D341Med (cell line): ENCODE measurements around the gene HHAT.
A peak's percentile ranks its signal among the peaks of the same experiment; 100 is the strongest.

Experiments
- DNase-seq: peaks from one replicate; pipeline ENCODE4 v3.0.0; 2012; ENCODE audit warnings: low spot score

The HHAT gene

DNA sequence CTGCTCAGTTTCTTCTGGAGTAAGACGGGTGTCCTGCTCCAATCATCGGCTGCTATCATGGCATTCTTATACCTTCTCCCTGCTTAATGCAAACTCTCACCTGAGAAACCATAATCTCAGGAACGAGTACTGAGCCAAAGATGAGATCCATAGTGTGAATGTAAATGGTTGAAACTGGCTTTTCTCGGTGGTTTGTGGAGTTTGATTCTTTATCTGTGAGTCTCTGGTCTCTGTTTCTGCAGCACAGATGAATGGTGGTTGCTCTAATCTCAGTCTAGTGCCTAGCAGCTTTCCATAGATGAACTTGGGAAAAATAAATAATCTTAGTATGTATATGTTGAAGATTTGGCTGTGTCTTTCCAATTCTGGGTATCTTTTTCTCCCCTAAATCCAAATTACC is 274.4 kb downstream of the HHAT start:
- DNase-seq, result no peak

GRCh38 chr1:210605099-210605498 is 276.4 kb downstream of the HHAT start:
- DNase-seq, result no peak

GRCh38 chr1:210607361-210607760 is 278.7 kb downstream of the HHAT start:
- DNase-seq, result peak; percentile 80

GRCh38 chr1:210608767-210609166 is 280.1 kb downstream of the HHAT start:
- no peak for DNase-seq

DNA sequence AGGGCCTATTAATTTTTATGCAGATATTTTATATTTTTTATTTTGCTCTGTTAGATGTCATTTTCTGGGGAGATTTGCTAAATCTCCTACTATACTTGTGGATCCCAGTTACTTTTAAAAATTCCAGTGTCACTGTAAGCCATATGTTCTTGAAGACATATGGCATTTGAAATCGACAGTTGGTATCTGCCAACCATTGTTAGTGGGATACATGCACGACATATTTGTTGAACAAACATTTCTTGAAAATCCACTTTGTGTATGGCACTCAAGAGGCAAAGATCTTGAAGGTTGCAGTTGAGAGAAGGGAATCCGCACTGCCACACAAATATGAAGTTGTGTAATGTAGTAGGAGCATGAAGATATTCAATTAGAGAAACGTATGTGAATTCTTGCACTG is 287.7 kb downstream of the HHAT start:
- DNase-seq, result no peak

GRCh38 chr1:210617293-210617692 is 288.6 kb downstream of the HHAT start:
- DNase-seq, result no peak

- DNase-seq, result peak; percentile 54
Measured at GRCh38 chr1:210618369-210618768, 289.7 kb downstream of the HHAT start.

- no peak for DNase-seq
Measured at GRCh38 chr1:210620867-210621488, 292.3 kb downstream of the HHAT start.

- no peak for DNase-seq
Measured at GRCh38 chr1:210621712-210622111, 293.0 kb downstream of the HHAT start.

DNA sequence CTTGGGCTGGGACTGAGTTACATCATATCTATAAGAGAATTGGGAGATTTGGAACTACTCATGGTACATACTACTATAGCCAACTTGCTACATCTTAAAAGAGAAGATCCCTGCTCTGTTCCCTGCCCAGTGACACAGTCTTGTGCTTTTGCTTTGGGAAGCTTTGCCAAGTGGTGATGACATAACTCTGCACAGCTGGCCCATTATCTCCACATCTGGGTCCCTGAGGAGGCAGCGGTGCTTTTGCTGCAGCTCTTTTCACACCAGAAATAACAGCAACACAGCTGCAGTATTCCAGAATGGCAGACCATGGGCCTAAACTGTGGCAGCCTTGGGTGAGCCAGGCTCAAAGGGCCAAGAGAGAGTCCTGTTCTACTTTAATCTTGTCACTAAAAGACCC is 296.0 kb downstream of the HHAT start:
- no peak for DNase-seq

- DNase-seq, result no peak
Measured at GRCh38 chr1:210625715-210626114, 297.0 kb downstream of the HHAT start.

- peak; percentile 64 for DNase-seq
Measured at GRCh38 chr1:210626341-210626740, 297.6 kb downstream of the HHAT start.

- DNase-seq, result no peak
Measured at GRCh38 chr1:210627755-210628154, 299.1 kb downstream of the HHAT start.

- DNase-seq, result no peak
Measured at GRCh38 chr1:210629276-210629675, 300.6 kb downstream of the HHAT start.

GRCh38 chr1:210631399-210631798 is 302.7 kb downstream of the HHAT start:
- DNase-seq, result no peak

DNA sequence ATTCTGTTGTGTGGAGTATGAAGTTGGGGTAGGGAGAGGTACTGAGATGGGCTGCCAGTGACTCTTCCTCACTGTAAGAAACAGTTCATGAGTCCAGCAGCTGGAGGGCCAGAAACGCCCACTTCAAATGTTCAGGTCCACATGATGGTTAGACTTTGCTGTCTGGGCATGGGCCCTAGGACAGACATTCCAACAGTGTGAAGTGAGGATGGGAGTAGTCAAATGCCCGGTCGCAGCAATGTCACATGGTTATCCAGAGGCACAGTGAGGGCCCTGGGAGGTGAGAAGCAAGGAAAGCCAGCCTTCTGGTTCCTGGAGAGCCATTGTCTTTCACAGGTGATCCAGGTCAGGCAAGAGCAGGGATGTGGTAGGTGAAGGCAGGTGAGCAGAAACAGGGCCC is 304.4 kb downstream of the HHAT start:
- no peak for DNase-seq

DNA sequence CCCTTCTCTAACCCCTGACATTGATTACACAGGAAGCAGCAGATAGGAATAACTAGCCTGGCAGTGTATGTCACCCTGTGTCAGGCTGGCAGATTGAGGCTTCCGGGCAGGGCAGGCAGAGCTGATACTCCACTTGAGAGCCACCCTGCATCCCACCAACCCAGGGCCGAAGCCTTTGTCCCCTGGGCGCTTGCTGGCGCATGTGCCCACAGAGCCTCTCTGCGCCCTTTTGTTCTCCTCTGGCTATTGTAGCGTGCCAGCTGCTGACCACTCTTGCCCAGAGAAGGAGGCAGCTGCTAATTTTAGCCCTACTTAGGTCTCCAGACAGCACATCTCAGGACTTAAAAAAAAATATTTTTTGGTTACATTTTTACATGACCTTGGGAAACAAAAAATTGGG is 304.9 kb downstream of the HHAT start:
- DNase-seq, result no peak

DNA sequence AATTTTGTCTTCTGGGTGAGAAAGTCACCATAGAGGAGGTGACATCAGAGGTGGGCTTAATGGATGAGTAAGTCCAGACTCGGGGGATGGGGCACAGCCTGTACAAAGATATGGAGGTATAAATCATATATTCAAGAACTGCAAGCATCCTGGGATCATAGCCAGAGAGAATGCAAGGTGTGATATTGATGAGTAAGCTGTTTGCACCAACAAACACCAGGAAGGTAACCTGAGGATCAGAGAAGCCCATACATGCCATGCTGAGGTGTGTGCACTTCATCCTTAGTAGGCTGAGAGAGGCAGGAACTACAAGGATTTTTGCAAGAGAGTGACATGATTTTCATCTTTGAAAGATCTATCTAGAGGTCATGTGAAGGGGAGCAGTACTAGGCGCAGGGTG is 306.4 kb downstream of the HHAT start:
- DNase-seq, result no peak

DNA sequence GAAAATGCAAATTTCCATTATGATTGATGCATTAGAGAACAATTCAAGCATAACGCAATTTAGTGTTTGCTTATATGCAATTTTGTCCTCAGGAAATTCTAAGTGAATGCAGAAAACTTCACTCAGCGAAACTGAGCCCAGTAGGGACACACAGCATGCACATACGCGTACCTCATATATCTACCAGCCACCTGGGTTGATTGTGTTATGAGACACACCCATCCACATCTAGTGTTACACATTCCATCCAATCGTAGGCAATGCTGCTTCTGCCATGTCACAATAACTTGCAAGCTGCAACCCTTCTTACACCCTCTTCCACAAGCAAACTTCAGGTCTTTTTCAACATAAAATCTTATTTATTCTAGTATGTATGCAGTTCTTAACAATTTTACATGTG is 312.9 kb downstream of the HHAT start:
- DNase-seq, result no peak

GRCh38 chr1:210645582-210646257 is 317.0 kb downstream of the HHAT start:
- no peak for DNase-seq

GRCh38 chr1:210646258-210646616 is 317.5 kb downstream of the HHAT start:
- peak; percentile 67 for DNase-seq

DNA sequence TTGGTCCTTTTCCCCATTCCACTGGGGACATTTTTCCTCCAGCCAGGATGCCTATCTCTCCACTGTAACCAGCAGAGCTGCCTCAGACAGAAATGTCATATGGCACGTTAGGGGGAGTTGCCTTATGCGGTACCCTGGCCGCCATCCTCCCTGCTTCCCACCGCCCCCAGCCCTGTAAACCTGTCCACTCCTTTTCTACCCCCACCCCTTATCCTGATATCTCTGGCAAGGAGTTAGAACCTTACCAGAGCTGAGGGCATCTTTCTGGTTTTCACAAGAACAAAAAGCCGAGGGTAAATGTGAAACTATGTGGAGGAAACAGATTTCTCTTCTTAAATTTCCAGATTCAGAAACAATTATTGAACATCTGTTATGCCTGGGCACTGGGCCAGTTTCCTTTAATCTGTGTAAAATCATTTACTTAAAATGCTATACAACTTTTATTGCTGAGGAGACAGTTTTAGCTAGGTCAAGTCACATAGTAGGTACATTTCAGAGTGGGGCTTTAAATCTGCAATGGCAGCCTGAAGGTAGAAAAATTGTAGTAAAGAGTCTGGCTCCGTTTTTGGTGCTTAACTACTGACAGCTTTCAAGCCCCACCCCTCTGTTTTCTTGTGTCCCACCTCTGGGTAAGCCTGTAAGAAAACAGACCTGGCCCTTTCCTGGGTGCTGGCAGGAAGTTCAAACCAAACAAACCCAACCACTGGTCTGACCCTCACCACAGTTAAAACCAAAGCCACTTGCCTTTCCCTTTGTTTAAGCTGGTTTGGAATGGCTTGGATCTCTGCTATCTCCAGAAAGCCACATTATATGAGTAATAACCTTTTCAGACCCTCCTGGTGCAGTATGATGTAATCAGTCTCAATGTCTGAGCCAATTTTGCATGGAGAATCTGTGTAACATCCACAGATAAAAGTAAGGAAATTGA is 319.0 kb downstream of the HHAT start:
- peak; percentile 75 for DNase-seq
